CD14-positive monocyte (primary cell): ENCODE results near the gene SLC25A11. TPM values are rescaled to one million over a fixed set of nuclear protein-coding genes. Genes with fewer than 3 reads are reported as not detected.
"Not testable (repeated sequence)": the region's sequence is repeated elsewhere in the genome, so short reads cannot be mapped to it uniquely, and the experiment has no call there.

Source experiments
- DNase-seq, 3 donors: peaks; one replicate each; pipeline ENCODE4 v3.0.0-alpha.2; 2011 to 2022
- H2AFZ ChIP-seq: 2 replicates; pipeline ENCODE4 v1.6.0; 2012; ENCODE audit warnings: mild to moderate bottlenecking, low read depth, low read length, inconsistent platforms; ENCODE audit not compliant: insufficient read depth, poor library complexity, severe bottlenecking
- H3K27ac ChIP-seq, 2 donors: 1 replicate in 1 of 2; 2 replicates in 1 of 2; pipeline ENCODE4 v1.5.1; 2012 to 2013; ENCODE audit warnings: low read length in 2 of 2, control low read depth in 1 of 2, inconsistent platforms in 1 of 2, low read depth in 1 of 2, mild to moderate bottlenecking in 1 of 2
- H3K27me3 ChIP-seq, 2 donors: one replicate each; pipeline versions ENCODE4 v1.6.0 to v1.6.1; 2011 to 2013; ENCODE audit warnings: low read length in 2 of 2; ENCODE audit not compliant: control insufficient read depth in 2 of 2, insufficient read depth in 2 of 2
- H3K36me3 ChIP-seq, 2 donors: replicated peaks in 1 of 2; 1 replicate in 1 of 2; 2 replicates in 1 of 2; pipeline versions ENCODE4 v1.5.1 to v1.6.1; 2012 to 2013; ENCODE audit warnings: low read length in 2 of 2, control low read depth in 1 of 2, inconsistent platforms in 1 of 2, mild to moderate bottlenecking in 1 of 2; ENCODE audit not compliant: insufficient read depth in 2 of 2, control insufficient read depth in 1 of 2
- H3K4me1 ChIP-seq, 2 donors: 1 replicate in 1 of 2; 2 replicates in 1 of 2; pipeline versions ENCODE4 v1.5.1 to v1.6.1; 2012 to 2013; ENCODE audit warnings: low read length in 2 of 2, control low read depth in 1 of 2, inconsistent platforms in 1 of 2, mild to moderate bottlenecking in 1 of 2, moderate library complexity in 1 of 2; ENCODE audit not compliant: insufficient read depth in 2 of 2, control insufficient read depth in 1 of 2
- H3K4me2 ChIP-seq: replicated peaks from 2 replicates; pipeline ENCODE3; 2012; ENCODE audit warnings: low read length, moderate library complexity, mild to moderate bottlenecking; ENCODE audit not compliant: poor library complexity, severe bottlenecking; ENCODE audit errors: extremely low read depth
- H3K4me3 ChIP-seq, 3 experiments: fragments of 200-600 bp in 1 of 3; sonication (generic) in 1 of 3; replicated peaks in 1 of 3; 1 replicate in 2 of 3; 2 replicates in 1 of 3; pipeline ENCODE4 v1.5.1; 2011 to 2013; ENCODE audit warnings: low read length in 3 of 3, mild to moderate bottlenecking in 3 of 3, control low read depth in 2 of 3, low read depth in 2 of 3, inconsistent platforms in 1 of 3, moderate library complexity in 1 of 3
- H3K79me2 ChIP-seq: 2 replicates; pipeline ENCODE4 v1.6.0; 2012; ENCODE audit warnings: mild to moderate bottlenecking, control low read depth, inconsistent platforms, low read length, moderate library complexity; ENCODE audit not compliant: insufficient read depth
- H3K9ac ChIP-seq: 2 replicates; pipeline ENCODE4 v1.6.0; 2017; ENCODE audit warnings: low read length, mild to moderate bottlenecking; ENCODE audit not compliant: insufficient read depth, poor library complexity, severe bottlenecking
- H3K9me3 ChIP-seq, 2 donors: replicated peaks in 1 of 2; 1 replicate in 1 of 2; 2 replicates in 1 of 2; pipeline versions ENCODE4 v1.5.1 to v1.6.1; 2012 to 2013; ENCODE audit warnings: low read length in 2 of 2, control low read depth in 1 of 2; ENCODE audit not compliant: control insufficient read depth in 1 of 2, insufficient read depth in 1 of 2
- H4K20me1 ChIP-seq: 2 replicates; pipeline ENCODE4 v1.6.0; 2012; ENCODE audit warnings: mild to moderate bottlenecking, low read length, control low read depth, moderate library complexity; ENCODE audit not compliant: insufficient read depth
- H3K27ac Mint-ChIP-seq, 7 donors: one replicate each; pipeline ENCODE4 v1.8.0; 2020; ENCODE audit warnings: mild to moderate bottlenecking in 7 of 7, mixed read lengths in 7 of 7, moderate library complexity in 6 of 7, inconsistent platforms in 2 of 7
- H3K27me3 Mint-ChIP-seq, 3 donors: one replicate each; pipeline ENCODE4 v1.8.0; 2021 to 2022; ENCODE audit warnings: low read depth in 3 of 3, mild to moderate bottlenecking in 3 of 3, mixed read lengths in 3 of 3, moderate library complexity in 3 of 3, inconsistent platforms in 1 of 3
- H3K36me3 Mint-ChIP-seq, 2 donors: one replicate each; pipeline ENCODE4 v1.8.0; 2020; ENCODE audit warnings: mixed read lengths in 2 of 2, inconsistent platforms in 1 of 2, mild to moderate bottlenecking in 1 of 2
- H3K4me1 Mint-ChIP-seq: one replicate; pipeline ENCODE4 v1.8.0; 2020; ENCODE audit warnings: mild to moderate bottlenecking, mixed read lengths
- H3K4me3 Mint-ChIP-seq, 2 donors: one replicate each; pipeline ENCODE4 v1.8.0; 2020; ENCODE audit warnings: mild to moderate bottlenecking in 2 of 2, mixed read lengths in 2 of 2, moderate library complexity in 1 of 2
- H3K9me3 Mint-ChIP-seq, 7 donors: one replicate each; pipeline ENCODE4 v1.8.0; 2020 to 2022; ENCODE audit warnings: mixed read lengths in 7 of 7, mild to moderate bottlenecking in 6 of 7, moderate library complexity in 6 of 7, inconsistent platforms in 2 of 7
- WGBS: methylation state at CpG from one replicate; pipeline ENCODE4 v1.1.5; 2013; ENCODE audit warnings: missing lambda C conversion rate; ENCODE audit not compliant: insufficient coverage; 5-methylcytosine and 5-hydroxymethylcytosine counted together
- intact Hi-C, 2 donors: fragments of 100-400 bp; cut with micrococcal nuclease; formaldehyde crosslinking; loops; one replicate each; pipeline versions ENCODE4 v1.15.0 to v1.15.1; 2023
- polyA plus RNA-seq, 3 donors: library from polyadenylated mRNA; depleted of rRNA in 1 of 3; unstranded in 2 of 3; stranded (reverse) in 1 of 3; fragments of 300-500 nt in 2 of 3; fragments of >200 nt in 1 of 3; fragmentation: Illumina TruSeq in 2 of 3; gene quantifications; 1 replicate in 2 of 3; 2 replicates in 1 of 3; pipeline ENCODE4 v1.2.3, GENCODE V29; 2012 to 2021
- TF ChIP-seq, protein P1 (sequence below): fragments of 200-600 bp; IDR thresholded peaks from one replicate; pipeline ENCODE4 v1.8.0; 2022; ENCODE audit warnings: antibody characterized with exemption, mild to moderate bottlenecking

The SLC25A11 gene
- polyA plus RNA-seq, 3 donors, result 65.2 to 138 (median 111) TPM

DNA sequence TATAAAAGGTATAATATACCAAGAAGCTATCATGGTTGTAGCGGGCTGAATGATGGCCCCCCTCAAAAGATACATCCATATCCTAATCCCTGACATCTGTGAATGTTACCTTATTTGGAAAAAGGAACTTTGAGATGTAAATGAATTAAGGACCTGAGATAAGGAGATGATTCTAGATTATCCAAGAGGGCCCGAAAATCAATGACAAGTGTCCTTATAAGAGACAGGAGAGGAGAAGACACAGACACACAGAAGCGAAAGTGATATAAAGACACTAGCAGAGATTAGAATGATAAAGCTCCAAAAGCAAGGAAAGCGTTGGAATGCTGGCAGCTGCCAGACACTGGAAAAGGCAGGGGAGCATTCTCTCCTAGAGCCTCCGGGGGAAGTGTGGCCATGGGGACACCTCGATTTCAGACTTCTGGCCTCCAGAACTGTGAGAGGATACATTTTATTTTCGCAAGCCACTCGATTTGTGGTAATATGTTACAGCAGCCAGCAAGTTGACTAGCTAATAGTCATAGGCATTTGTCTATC lies 20.3 kb downstream of the SLC25A11 start:
- DNase-seq, result no peak
- Histone ChIP-seq H3K9ac (no peak overlapping the region), H2AFZ (no peak overlapping the region)

DNA sequence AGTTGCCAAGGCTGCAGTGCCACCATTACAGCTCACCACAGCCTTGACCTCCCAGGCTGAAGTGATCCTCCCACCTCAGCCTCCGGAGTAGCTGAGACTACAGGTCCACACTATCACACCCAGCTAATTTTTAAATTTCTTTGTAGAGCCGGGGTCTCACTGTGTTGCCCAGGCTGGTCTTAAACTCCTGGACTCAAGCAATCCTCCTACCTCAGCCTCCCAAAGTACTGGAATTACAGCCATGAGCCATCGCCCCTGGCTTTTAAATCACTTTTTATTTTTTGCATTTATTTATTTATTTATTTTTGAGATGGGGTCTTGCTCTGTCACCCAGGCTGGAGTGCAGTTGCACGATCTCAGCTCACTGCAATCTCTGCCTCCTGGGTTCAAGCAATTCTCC lies 25.3 kb downstream of the SLC25A11 start:
- H3K4me3 ChIP-seq, H3K9me3 ChIP-seq, H3K36me3 ChIP-seq, H3K27ac ChIP-seq, H4K20me1 ChIP-seq, H3K79me2 ChIP-seq, DNase-seq, H3K4me1 Mint-ChIP-seq, H3K36me3 Mint-ChIP-seq, H3K9me3 Mint-ChIP-seq, H2AFZ ChIP-seq, H3K4me1 ChIP-seq, H3K4me3 Mint-ChIP-seq, H3K27me3 Mint-ChIP-seq, H3K27ac Mint-ChIP-seq, H3K4me2 ChIP-seq, H3K9ac ChIP-seq, H3K27me3 ChIP-seq: not testable (repeated sequence)
- intact Hi-C loops, result loop anchor here in 1 of 2 donors (5.0 kb wide), 1 partner anchor 63 kb away; no protein-coding TSS in a partner anchor
- 95% methylated on average over 3 of the region's 4 CpGs for WGBS

More for the DNA sequence above, 20.3 kb downstream of the SLC25A11 start:
- Histone ChIP-seq H4K20me1 (no peaks in the 10 kb centered on the region), H3K9me3 (no peaks in the 10 kb centered on the region), H3K27me3 (no peaks in the 10 kb centered on the region), H3K79me2 (no peaks in the 10 kb centered on the region), H3K4me2 (no peak overlapping the region), H3K27ac (no peak overlapping the region), H3K4me3 (no peak overlapping the region), H3K4me1 (peaks cover 17% of the 10 kb centered on the region in 2 donors), H3K36me3 (no peaks in the 10 kb centered on the region)
- peaks cover 19% of the 10 kb centered on the region for H3K4me1 Mint-ChIP-seq
- TF ChIP-seq, protein P1, sequence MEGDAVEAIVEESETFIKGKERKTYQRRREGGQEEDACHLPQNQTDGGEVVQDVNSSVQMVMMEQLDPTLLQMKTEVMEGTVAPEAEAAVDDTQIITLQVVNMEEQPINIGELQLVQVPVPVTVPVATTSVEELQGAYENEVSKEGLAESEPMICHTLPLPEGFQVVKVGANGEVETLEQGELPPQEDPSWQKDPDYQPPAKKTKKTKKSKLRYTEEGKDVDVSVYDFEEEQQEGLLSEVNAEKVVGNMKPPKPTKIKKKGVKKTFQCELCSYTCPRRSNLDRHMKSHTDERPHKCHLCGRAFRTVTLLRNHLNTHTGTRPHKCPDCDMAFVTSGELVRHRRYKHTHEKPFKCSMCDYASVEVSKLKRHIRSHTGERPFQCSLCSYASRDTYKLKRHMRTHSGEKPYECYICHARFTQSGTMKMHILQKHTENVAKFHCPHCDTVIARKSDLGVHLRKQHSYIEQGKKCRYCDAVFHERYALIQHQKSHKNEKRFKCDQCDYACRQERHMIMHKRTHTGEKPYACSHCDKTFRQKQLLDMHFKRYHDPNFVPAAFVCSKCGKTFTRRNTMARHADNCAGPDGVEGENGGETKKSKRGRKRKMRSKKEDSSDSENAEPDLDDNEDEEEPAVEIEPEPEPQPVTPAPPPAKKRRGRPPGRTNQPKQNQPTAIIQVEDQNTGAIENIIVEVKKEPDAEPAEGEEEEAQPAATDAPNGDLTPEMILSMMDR, result no peak
- H3K9me3 Mint-ChIP-seq, result no peaks in the 10 kb centered on the region
- WGBS, result 85% methylated on average over 5 of the region's 8 CpGs
- no peak overlapping the region for H3K4me3 Mint-ChIP-seq
- H3K36me3 Mint-ChIP-seq, result no peaks in the 10 kb centered on the region
- intact Hi-C loops, result no loop called here
- peak overlapping the region in 4 of 7 donors; percentile 58 to 93 (median 76) for H3K27ac Mint-ChIP-seq
- H3K27me3 Mint-ChIP-seq, result peaks cover 0 to 3% (median 0%) of the 10 kb centered on the region in 3 donors
